Sciatic nerve (tissue), 2 donors: ENCODE data around the gene BBC3. TPM values are rescaled to one million over a fixed set of nuclear protein-coding genes. Genes with fewer than 3 reads are reported as not detected.
"Not testable (repeated sequence)": the region's sequence is repeated elsewhere in the genome, so short reads cannot be mapped to it uniquely, and the experiment has no call there.

Experiments
- ATAC-seq: fragments of 200-7000 bp; cut with Tn5 transposase; one replicate; pipeline ENCODE4 v1.9.1; 2020; ENCODE audit warnings: mild to moderate bottlenecking, moderate library complexity
- DNase-seq: peaks from one replicate; pipeline ENCODE4 v3.0.0-alpha.2; 2020; ENCODE audit warnings: low spot score
- intact Hi-C: fragments of 100-400 bp; cut with DNase I; formaldehyde crosslinking; loops from one replicate; pipeline ENCODE4 v1.14.2; 2022
- total RNA-seq: library from RNA; stranded (reverse); fragmentation: NEBNext Ultra II Directional; extraction: Animal tissue kit (Norgen Biotek cat#: 25700); gene quantifications from one replicate; pipeline ENCODE4 v1.2.1, GENCODE V29; 2021
- donor health status: DM: no; HTN: no; CAD: no.
- donor health status: DM: no; HTN: no; CAD: no.

BBC3 gene
- total RNA-seq, 1 donor from 2014 or later, result 5.4 TPM

DNA sequence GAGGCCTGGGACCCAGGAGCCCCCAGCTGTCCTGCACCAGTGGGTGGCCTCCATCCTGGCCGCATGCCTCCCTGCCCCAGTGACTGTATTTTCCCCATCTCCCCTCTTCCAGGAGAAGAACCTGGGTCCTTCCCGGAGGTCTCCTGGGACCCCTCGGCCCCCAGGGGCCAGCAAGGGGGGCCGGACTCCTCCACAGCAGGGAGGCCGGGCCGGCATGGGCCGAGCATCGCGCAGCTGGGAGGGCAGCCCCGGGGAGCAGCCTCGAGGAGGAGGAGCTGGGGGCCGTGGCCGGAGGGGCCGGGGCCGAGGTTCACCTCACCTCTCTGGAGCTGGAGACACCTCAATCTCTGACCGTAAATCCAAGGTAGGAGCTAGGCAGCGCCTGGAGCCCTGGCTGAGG lies 29.5 kb upstream of the BBC3 start:
- intact Hi-C loops, result no loop called here
- no peak for ATAC-seq
- DNase-seq, result no peak

- intact Hi-C loops, result no loop called here
- no peak for DNase-seq
- ATAC-seq, result no peak
Observed at GRCh38 chr19:47258895-47259555, 28.0 kb upstream of the BBC3 start.

DNA sequence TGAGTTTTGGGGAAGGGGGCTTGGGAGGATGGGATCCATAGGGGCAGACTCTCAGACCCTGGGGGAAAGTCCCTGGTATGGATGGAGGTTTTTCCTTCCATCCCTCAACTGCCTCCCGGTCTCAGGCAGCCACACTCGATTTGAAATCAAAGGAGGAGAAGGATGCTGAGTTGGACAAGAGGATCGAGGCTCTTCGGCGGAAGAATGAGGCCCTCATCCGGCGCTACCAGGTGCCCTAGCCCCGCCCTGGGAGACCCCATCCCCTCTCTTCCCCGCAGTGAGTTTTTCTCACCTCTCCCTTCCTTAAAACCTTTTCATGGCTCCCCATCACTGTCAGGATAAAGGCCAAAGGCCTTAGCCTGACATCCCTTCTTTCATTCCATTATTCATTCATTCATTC lies 27.4 kb upstream of the BBC3 start:
- ATAC-seq, result no peak
- DNase-seq, result no peak
- intact Hi-C loops, result no loop called here

DNA sequence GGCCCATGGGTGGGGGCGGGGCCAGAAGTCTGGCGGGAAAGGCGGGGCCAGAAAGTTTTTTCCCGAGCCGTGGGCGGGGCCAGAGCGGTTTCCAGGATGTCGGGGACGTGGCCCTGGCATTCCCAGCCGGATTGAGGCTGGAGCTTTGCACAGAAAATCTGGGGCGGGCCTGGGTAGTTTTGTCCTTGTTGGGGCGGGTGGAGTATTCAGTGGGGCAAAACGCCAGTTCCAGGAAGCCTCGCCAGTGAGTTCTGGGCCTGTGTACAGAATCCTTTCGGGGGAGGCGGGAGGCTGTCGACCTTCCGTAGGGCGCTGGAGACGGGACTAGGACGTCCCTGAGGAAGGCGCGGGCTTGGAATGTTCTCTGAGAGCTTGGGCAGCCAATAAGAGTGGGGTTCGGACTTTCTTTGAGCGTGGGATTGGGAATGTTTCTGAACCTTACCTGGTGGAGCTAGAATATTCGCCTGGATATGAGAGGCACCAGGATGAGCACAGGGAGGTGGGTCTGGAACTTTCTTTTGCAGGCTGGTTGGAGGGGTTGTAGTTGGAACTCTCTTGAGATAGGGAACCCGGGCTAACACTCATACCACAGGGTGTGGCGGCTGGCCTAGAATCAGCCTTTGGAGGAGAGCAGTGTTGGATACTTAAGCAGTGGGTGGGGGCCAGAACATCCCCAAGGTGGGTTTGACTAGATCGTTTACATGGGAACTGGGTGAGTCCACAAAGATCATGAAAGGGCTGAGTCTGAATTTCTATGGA lies 26.6 kb upstream of the BBC3 start:
- ATAC-seq (peak; percentile 0), DNase-seq (no peak)
- intact Hi-C loops, result no loop called here

DNA sequence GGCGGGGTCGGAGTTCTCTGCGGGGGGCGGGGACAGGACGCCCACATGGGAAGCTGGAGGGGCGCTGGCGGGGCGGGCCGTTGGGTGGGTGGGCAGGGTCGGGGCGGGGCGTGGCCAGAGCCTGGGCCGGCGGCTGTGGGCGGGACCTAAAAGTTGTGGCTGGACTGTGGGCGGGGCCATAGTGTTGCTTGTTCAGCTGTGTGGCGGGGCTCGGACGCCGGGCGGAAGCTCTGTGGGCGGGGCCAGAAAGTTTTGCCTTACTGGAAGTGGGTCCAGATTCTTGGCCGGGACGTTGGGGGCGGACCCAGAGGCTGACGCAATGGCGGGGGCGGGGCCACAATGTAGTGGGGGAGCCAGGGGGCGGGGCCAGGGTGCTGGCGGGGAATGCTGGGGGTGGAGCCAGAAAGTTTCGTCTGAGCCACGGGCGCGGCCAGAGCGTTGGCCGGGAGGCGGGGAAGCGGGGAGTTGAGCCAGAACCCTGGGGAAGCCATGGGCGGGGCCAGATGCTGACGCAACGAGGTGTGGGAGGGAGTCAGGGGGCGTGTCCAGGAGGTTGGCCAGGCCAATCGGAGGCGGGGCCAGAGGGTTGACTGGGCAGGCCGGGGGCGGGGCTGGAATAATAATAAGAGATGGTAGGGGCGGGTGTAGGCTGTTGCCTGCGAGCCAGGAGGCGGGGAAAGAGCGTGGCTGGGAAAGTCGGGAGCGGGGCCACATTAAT lies 25.9 kb upstream of the BBC3 start:
- DNase-seq (peak; percentile 100), ATAC-seq (peak; percentile 92)

GRCh38 chr19:47255879-47256692 lies 25.1 kb upstream of the BBC3 start, which contains the start of gene CCDC9:
Gene CCDC9 (plus strand): TSS chr19:47256525. CDS start chr19:47258401, 1,876 bp downstream.
- intact Hi-C loops, result no loop called here
- DNase-seq (peak; percentile 99), ATAC-seq (peak; percentile 66)

More for the DNA sequence above, 25.9 kb upstream of the BBC3 start:
- intact Hi-C loops, result no loop called here

DNA sequence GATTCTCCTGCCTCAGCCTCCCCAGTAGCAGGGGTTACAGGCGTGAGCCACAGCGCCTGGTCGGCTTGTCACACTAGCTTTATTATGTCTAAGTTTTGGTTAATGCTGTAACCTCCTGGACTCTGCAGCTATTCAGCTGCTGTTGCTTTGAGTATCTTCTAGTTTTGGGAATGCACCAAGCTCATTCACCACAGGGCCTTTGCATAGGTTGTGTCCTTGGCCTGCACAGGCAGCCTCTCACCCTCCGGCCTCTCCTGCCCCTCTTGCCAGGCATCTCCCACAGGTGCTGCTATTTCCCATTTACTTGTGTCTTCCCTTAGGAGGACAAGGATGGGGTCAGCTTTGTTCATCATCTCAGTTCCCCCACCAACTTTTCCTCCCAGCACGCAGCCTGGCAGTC lies 23.0 kb upstream of the BBC3 start:
- DNase-seq (no peak), ATAC-seq (no peak)
- intact Hi-C loops, result no loop called here

GRCh38 chr19:47253467-47253881 lies 22.5 kb upstream of the BBC3 start:
- no peak for ATAC-seq

DNA sequence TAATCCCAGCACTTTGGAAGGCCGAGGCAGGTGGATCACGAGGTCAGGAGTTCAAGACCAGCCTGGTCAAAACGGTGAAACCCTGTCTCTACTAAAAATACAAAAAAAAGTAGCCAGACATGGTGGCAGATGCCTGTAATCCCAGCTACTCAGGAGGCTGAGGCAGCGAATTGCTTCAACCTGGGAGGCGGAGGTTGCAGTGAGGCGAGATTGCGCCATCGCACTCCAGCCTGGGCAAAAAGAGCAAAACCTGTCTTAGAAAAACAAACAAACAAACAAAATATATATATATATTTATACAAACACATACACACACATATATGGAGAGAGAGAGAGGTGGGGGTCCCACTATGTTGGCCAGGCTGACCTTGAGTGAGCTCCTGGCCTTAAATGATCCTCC lies 22.0 kb upstream of the BBC3 start:
- DNase-seq, ATAC-seq, intact Hi-C loops: not testable (repeated sequence)

More at GRCh38 chr19:47253467-47253881, 22.5 kb upstream of the BBC3 start:
- intact Hi-C loops, result no loop called here
- DNase-seq, result no peak

GRCh38 chr19:47247308-47247990 lies 16.4 kb upstream of the BBC3 start:
- peak; percentile 34 for ATAC-seq
- peak; percentile 88 for DNase-seq
- intact Hi-C loops, result loop anchor here (5.0 kb wide), 1 partner anchor 90 kb away; no protein-coding TSS in a partner anchor

GRCh38 chr19:47243776-47244547 lies 13.0 kb upstream of the BBC3 start:
- ATAC-seq, result peak; percentile 95
- peak; percentile 92 for DNase-seq
- intact Hi-C loops, result loop anchor here (5.0 kb wide), 1 partner anchor 37 kb away; no protein-coding TSS in a partner anchor

- DNase-seq (no peak), ATAC-seq (no peak)
- intact Hi-C loops, result loop anchor here (5.0 kb wide), 1 partner anchor 36 kb away; no protein-coding TSS in a partner anchor
Observed at GRCh38 chr19:47243364-47243775, 12.4 kb upstream of the BBC3 start.

- ATAC-seq (no peak), DNase-seq (no peak)
- intact Hi-C loops, result loop anchor here (5.0 kb wide), 1 partner anchor 35 kb away; no protein-coding TSS in a partner anchor
Observed at GRCh38 chr19:47241919-47242577, 11.0 kb upstream of the BBC3 start.

GRCh38 chr19:47240996-47241918 lies 10.3 kb upstream of the BBC3 start:
- peak; percentile 18 for ATAC-seq
- DNase-seq, result peak; percentile 76
- intact Hi-C loops, result loop anchor here (5.0 kb wide), 1 partner anchor 34 kb away; no protein-coding TSS in a partner anchor

DNA sequence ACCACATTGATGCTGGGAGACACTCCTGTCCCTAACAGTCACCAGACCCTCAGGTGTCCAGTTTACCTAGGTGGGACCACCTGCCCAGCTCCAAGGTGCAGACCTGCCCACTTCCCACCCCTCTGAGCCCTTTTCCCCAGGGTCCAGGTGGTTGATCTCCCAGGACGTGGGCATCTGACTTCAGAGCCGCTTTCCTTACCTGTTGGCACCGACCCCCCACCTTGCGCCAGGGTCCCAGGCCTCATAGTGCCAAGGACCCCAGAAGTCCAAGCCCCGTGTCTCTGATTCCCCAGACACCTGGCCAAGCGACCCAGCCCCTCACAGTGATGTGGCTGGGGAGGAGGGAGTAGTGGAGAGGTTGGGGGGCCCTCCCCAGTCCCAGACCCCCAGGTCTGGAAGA lies 9.6 kb upstream of the BBC3 start:
- intact Hi-C loops, result loop anchor here (5.0 kb wide), 1 partner anchor 33 kb away; no protein-coding TSS in a partner anchor
- no peak for ATAC-seq
- DNase-seq, result no peak
